ENCODE measurements around the gene STH.

The STH gene

GRCh38 chr17:46025060-46025459, 26.0 kb downstream of the STH start:
- no peak for DNase-seq (ENCODE audit: extremely low read depth in 1 of 2, low read depth in 1 of 2)

- DNase-seq (ENCODE audit: extremely low read depth in 1 of 2, low read depth in 1 of 2): no peak
Observed at GRCh38 chr17:46025510-46026165, 26.6 kb downstream of the STH start.

GRCh38 chr17:46026166-46027047, 27.4 kb downstream of the STH start:
- no peak for DNase-seq (ENCODE audit: extremely low read depth in 1 of 2, low read depth in 1 of 2)

- DNase-seq (ENCODE audit: extremely low read depth in 1 of 2, low read depth in 1 of 2): no peak
Observed at GRCh38 chr17:46027048-46027975, 28.3 kb downstream of the STH start.

- no peak for DNase-seq (ENCODE audit: extremely low read depth in 1 of 2, low read depth in 1 of 2)
Observed at GRCh38 chr17:46027976-46028325, 28.9 kb downstream of the STH start.

GRCh38 chr17:46028374-46028773, 29.3 kb downstream of the STH start:
- no peak for DNase-seq (ENCODE audit: extremely low read depth in 1 of 2, low read depth in 1 of 2)

GRCh38 chr17:46028981-46029565, 30.0 kb downstream of the STH start:
- DNase-seq (ENCODE audit: extremely low read depth in 1 of 2, low read depth in 1 of 2): no peak

GRCh38 chr17:46029627-46030026, 30.6 kb downstream of the STH start:
- DNase-seq (ENCODE audit: extremely low read depth in 1 of 2, low read depth in 1 of 2): no peak

- DNase-seq (ENCODE audit: extremely low read depth in 1 of 2, low read depth in 1 of 2): no peak
Observed at GRCh38 chr17:46030752-46031151, 31.7 kb downstream of the STH start.

- no peak for DNase-seq (ENCODE audit: extremely low read depth in 1 of 2, low read depth in 1 of 2)
Observed at GRCh38 chr17:46031440-46031839, 32.4 kb downstream of the STH start.

- DNase-seq (ENCODE audit: extremely low read depth in 1 of 2, low read depth in 1 of 2): no peak
Observed at GRCh38 chr17:46031920-46032319, 32.9 kb downstream of the STH start.

- no peak for DNase-seq (ENCODE audit: extremely low read depth in 1 of 2, low read depth in 1 of 2)
Observed at GRCh38 chr17:46032909-46033308, 33.9 kb downstream of the STH start.

- no peak for DNase-seq (ENCODE audit: extremely low read depth in 1 of 2, low read depth in 1 of 2)
Observed at GRCh38 chr17:46033392-46033791, 34.3 kb downstream of the STH start.

GRCh38 chr17:46035112-46035818, 36.2 kb downstream of the STH start:
- DNase-seq (ENCODE audit: extremely low read depth in 1 of 2, low read depth in 1 of 2): no peak

- no peak for DNase-seq (ENCODE audit: extremely low read depth in 1 of 2, low read depth in 1 of 2)
Observed at GRCh38 chr17:46036491-46036890, 37.4 kb downstream of the STH start.

- DNase-seq (ENCODE audit: extremely low read depth in 1 of 2, low read depth in 1 of 2): no peak
Observed at GRCh38 chr17:46037722-46038255, 38.7 kb downstream of the STH start.

GRCh38 chr17:46038414-46038813, 39.4 kb downstream of the STH start:
- DNase-seq (ENCODE audit: extremely low read depth in 1 of 2, low read depth in 1 of 2): no peak

- DNase-seq (ENCODE audit: extremely low read depth in 1 of 2, low read depth in 1 of 2): no peak
Observed at GRCh38 chr17:46038937-46039336, 39.9 kb downstream of the STH start.

GRCh38 chr17:46039592-46040186, 40.6 kb downstream of the STH start:
- no peak for DNase-seq (ENCODE audit: extremely low read depth in 1 of 2, low read depth in 1 of 2)

- DNase-seq (ENCODE audit: extremely low read depth in 1 of 2, low read depth in 1 of 2): no peak
Observed at GRCh38 chr17:46042246-46042645, 43.2 kb downstream of the STH start.

Data from activated CD8-positive, alpha-beta memory T cell treated with anti-CD3 and anti-CD28 coated beads for 1 hour (primary cell).